Activated CD4-positive, alpha-beta T cell treated with anti-CD3 and anti-CD28 coated beads for 4 hours (primary cell): ENCODE data around the gene ABHD2.
"Not testable (repeated sequence)": the region's sequence is repeated elsewhere in the genome, so short reads cannot be mapped to it uniquely, and the experiment has no call there.

ENCODE experiments used
- DNase-seq, 2 donors: peaks; one replicate each; pipeline ENCODE4 v3.0.0-alpha.2; 2020

Gene ABHD2

GRCh38 chr15:89243046-89243690 is 154.9 kb downstream of the ABHD2 start:
- no peak for DNase-seq

- DNase-seq = peak; percentile 95 to 97
Measured at GRCh38 chr15:89243691-89244573, 155.7 kb downstream of the ABHD2 start, which contains the start of gene FANCI. Gene FANCI (plus strand): TSS chr15:89243979. CDS start chr15:89247648, 3,669 bp downstream.

DNA sequence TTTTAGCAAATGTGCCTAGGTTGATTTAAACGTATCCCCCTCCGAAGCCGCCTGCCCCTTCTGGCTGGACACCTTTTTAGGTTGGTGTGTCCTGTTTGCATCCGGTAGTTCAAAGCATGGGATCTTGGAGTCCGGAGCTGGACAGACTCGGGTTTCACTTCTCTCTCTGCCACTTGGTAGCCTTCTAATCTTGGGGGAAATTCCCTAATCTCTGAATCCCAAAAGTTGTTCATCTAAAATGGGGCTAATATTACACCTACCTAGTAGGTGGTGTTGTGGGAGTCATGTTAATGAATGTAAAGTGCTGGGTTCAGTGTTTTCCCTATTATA is 156.3 kb downstream of the ABHD2 start:
- no peak for DNase-seq

DNA sequence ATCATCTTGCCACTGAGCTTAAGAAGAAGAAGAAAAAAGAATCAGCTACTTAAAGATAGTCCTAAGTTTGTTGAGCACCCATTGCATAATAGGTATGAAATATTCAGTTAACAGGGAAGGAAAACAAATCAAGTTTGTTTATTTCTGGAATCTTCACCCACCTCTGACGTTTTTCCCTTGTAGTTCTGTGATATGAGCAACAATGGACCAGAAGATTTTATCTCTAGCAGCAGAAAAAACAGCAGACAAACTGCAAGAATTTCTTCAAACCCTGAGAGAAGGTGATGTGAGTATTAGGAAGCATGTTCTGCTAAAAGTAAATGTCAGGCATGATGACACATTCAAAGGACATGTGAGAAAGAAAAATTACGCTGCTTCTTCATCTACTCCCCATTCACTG is 159.2 kb downstream of the ABHD2 start:
- DNase-seq = no peak

DNA sequence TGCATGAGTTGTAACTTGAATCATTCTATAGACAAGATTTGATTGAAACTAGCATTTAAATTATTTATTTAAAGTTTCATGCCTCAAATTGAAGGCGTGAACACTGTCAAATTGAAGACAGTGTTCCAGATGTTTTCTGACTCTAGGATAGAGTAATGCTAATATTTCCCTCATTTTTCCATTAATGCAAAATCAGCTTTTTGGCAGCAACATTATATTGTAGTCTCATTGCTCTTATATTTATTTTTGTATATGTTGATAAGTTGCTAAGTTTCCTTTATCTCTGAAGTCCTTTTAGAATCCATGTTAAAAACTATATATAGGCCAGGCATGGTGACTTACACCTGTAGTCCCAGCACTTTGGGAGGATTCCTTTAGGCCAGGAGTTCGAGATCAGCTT is 160.3 kb downstream of the ABHD2 start:
- no peak for DNase-seq

- not testable (repeated sequence) for DNase-seq
Measured at GRCh38 chr15:89250142-89250541, 161.9 kb downstream of the ABHD2 start.
